PC-9 (cell line): ENCODE data around the gene PHLDB2. TPM values are rescaled to one million over a fixed set of nuclear protein-coding genes. Genes with fewer than 3 reads are reported as not detected.
"Not testable (repeated sequence)": the region's sequence is repeated elsewhere in the genome, so short reads cannot be mapped to it uniquely, and the experiment has no call there.

Source experiments
- BruUV-seq: library from RNA; stranded (reverse); fragments of 400-500 nt; replicated peaks from 2 replicates; lab custom pipeline; 2021; lab: Mats Ljungman, UMichigan
- CTCF ChIA-PET: fragments of 300-600 bp; sonication (Branson Sonifier 250); formaldehyde crosslinking; loops from one replicate; lab custom pipeline; 2022; ENCODE audit warnings: antibody characterized with exemption; lab: Charles Lee
- POLR2A ChIA-PET: fragments of 300-600 bp; sonication (Branson Sonifier 250); formaldehyde crosslinking; loops from one replicate; lab custom pipeline; 2022; ENCODE audit warnings: antibody characterized with exemption; ENCODE audit not compliant: unreplicated experiment; lab: Charles Lee
- DNase-seq, 2 experiments: peaks; one replicate each; pipeline versions ENCODE4 v3.0.0 to v3.0.0-alpha.2; 2015 to 2022; ENCODE audit warnings: mixed read lengths in 1 of 2
- H2AFZ ChIP-seq: fragments of 200-600 bp; sonication (generic); 2 replicates; pipeline ENCODE4 v1.8.1; 2017; ENCODE audit warnings: antibody characterized with exemption
- H3F3A ChIP-seq: fragments of 200-600 bp; sonication (generic); 2 replicates; pipeline ENCODE4 v1.8.1; 2017; ENCODE audit warnings: antibody characterized with exemption, mild to moderate bottlenecking, low read depth; ENCODE audit not compliant: insufficient read depth
- H3K27ac ChIP-seq: fragments of 200-600 bp; sonication (generic); 2 replicates; pipeline ENCODE4 v1.6.1; 2016; ENCODE audit warnings: mixed run types
- H3K27me3 ChIP-seq: fragments of 200-600 bp; sonication (generic); 2 replicates; pipeline ENCODE4 v1.6.1; 2016; ENCODE audit warnings: low read depth, mixed run types; ENCODE audit not compliant: insufficient read depth
- H3K36me3 ChIP-seq: fragments of 200-600 bp; sonication (generic); 2 replicates; pipeline ENCODE4 v1.6.1; 2016; ENCODE audit warnings: low read depth, mixed run types
- H3K4me1 ChIP-seq: fragments of 200-600 bp; sonication (generic); replicated peaks from 2 replicates; pipeline ENCODE4 v1.6.1; 2016; ENCODE audit warnings: mixed run types; ENCODE audit not compliant: insufficient read depth
- H3K4me2 ChIP-seq: fragments of 200-600 bp; sonication (generic); 2 replicates; pipeline ENCODE4 v1.6.1; 2017; ENCODE audit warnings: mixed run types
- H3K4me3 ChIP-seq: fragments of 200-600 bp; sonication (generic); 2 replicates; pipeline ENCODE4 v1.6.1; 2016; ENCODE audit warnings: mixed run types
- H3K79me2 ChIP-seq: fragments of 200-600 bp; sonication (generic); 2 replicates; pipeline ENCODE4 v1.6.1; 2017; ENCODE audit warnings: low read depth, mixed run types
- H3K9me2 ChIP-seq: fragments of 200-600 bp; sonication (generic); 2 replicates; pipeline ENCODE4 v1.8.1; 2017; ENCODE audit warnings: mild to moderate bottlenecking; ENCODE audit not compliant: insufficient read depth
- H3K9me3 ChIP-seq: fragments of 200-600 bp; sonication (generic); 2 replicates; pipeline ENCODE4 v1.8.1; 2016; ENCODE audit warnings: low read depth; ENCODE audit not compliant: insufficient read depth
- H4K20me1 ChIP-seq: fragments of 200-600 bp; sonication (generic); 2 replicates; pipeline ENCODE4 v1.8.1; 2017; ENCODE audit not compliant: insufficient read depth
- CTCF ChIP-seq: fragments of 200-600 bp; sonication (generic); conservative IDR thresholded peaks from 2 replicates; pipeline ENCODE4 v1.6.1; 2017; ENCODE audit warnings: mixed run types, antibody characterized with exemption, mild to moderate bottlenecking, moderate library complexity
- EZH2 ChIP-seq: fragments of 200-600 bp; sonication (generic); IDR thresholded peaks from 2 replicates; pipeline ENCODE4 v1.8.0; 2017; ENCODE audit warnings: antibody characterized with exemption, low read depth
- intact Hi-C: fragments of 100-400 bp; cut with micrococcal nuclease; formaldehyde crosslinking; loops from one replicate; pipeline ENCODE4 v1.10.0; 2022; ENCODE audit not compliant: unreplicated experiment
- total RNA-seq: library from RNA; stranded (reverse); gene quantifications from 2 replicates; pipeline ENCODE4 v1.2.3, GENCODE V29; 2021

Gene PHLDB2
- total RNA-seq, 1 experiment from 2014 or later = 42.7 TPM

- Histone ChIP-seq H3K79me2 (no peaks in the 10 kb centered on the region), H3K27me3 (no peaks in the 10 kb centered on the region), H3K9me2 (no peaks in the 10 kb centered on the region), H3F3A (no peaks in the 10 kb centered on the region; the same call in 1 of the 2 replicates), H4K20me1 (no peaks in the 10 kb centered on the region), H3K9me3 (peaks cover 6% of the 10 kb centered on the region), H3K36me3 (no peaks in the 10 kb centered on the region), H3K27ac (no peak overlapping the region), H2AFZ (no peak overlapping the region), H3K4me2 (no peak overlapping the region), H3K4me1 (peaks cover 42% of the 10 kb centered on the region), H3K4me3 (no peak overlapping the region)
- intact Hi-C loops = no loop called here
- DNase-seq = no peak
- no TSS peak for BruUV-seq
- ChIA-PET POLR2A (interaction anchor here (0.7 kb wide), 1 partner anchor 100 kb away, joined by 4 read pairs; no protein-coding TSS in a partner anchor), CTCF (interaction anchor here (0.6 kb wide), 1 partner anchor 9 kb away, joined by 3 read pairs; no protein-coding TSS in a partner anchor)
- no peak for TF ChIP-seq EZH2
- TF ChIP-seq CTCF = no peak
Observed at GRCh38 chr3:111812701-111813100, 46.4 kb upstream of the PHLDB2 start.

GRCh38 chr3:111813441-111813840, 45.6 kb upstream of the PHLDB2 start:
- no peak for DNase-seq
- Histone ChIP-seq H3K79me2 (no peaks in the 10 kb centered on the region), H3F3A (no peaks in the 10 kb centered on the region), H3K4me1 (peaks cover 35% of the 10 kb centered on the region), H3K27ac (no peak overlapping the region), H3K9me3 (peaks cover 6% of the 10 kb centered on the region), H3K4me3 (no peak overlapping the region), H3K9me2 (no peaks in the 10 kb centered on the region), H4K20me1 (no peaks in the 10 kb centered on the region), H3K27me3 (no peaks in the 10 kb centered on the region), H3K4me2 (no peak overlapping the region), H2AFZ (no peak overlapping the region), H3K36me3 (no peaks in the 10 kb centered on the region)
- intact Hi-C loops = no loop called here
- POLR2A ChIA-PET = interaction anchor here (0.7 kb wide), 1 partner anchor 101 kb away, joined by 4 read pairs; no protein-coding TSS in a partner anchor
- TF ChIP-seq CTCF = no peak
- no peak for TF ChIP-seq EZH2
- BruUV-seq = no TSS peak
- CTCF ChIA-PET = no interaction called here

- no TSS peak for BruUV-seq
- intact Hi-C loops = no loop called here
- no peaks in the 10 kb centered on the region for H3K27me3 ChIP-seq
- TF ChIP-seq CTCF (no peak), EZH2 (no peak)
- peaks cover 30% of the 10 kb centered on the region for H3K4me1 ChIP-seq
- no peaks in the 10 kb centered on the region for H3K36me3 ChIP-seq
- H3K4me3 ChIP-seq = no peak overlapping the region
- POLR2A ChIA-PET = no interaction called here
- H4K20me1 ChIP-seq = no peaks in the 10 kb centered on the region
- H3K4me2 ChIP-seq = no peak overlapping the region
- H2AFZ ChIP-seq = no peak overlapping the region
- no peaks in the 10 kb centered on the region for H3K9me2 ChIP-seq
- no peaks in the 10 kb centered on the region for H3F3A ChIP-seq
- CTCF ChIA-PET = no interaction called here
- no peak for DNase-seq
- no peak overlapping the region for H3K27ac ChIP-seq
- no peaks in the 10 kb centered on the region for H3K79me2 ChIP-seq
- peaks cover 6% of the 10 kb centered on the region for H3K9me3 ChIP-seq
Observed at GRCh38 chr3:111813979-111814378, 45.1 kb upstream of the PHLDB2 start.

GRCh38 chr3:111816771-111817170, 42.3 kb upstream of the PHLDB2 start:
- H3K4me3 ChIP-seq, DNase-seq, H3K9me2 ChIP-seq, H2AFZ ChIP-seq, BruUV-seq, H3K4me1 ChIP-seq, POLR2A ChIA-PET, H3K27ac ChIP-seq, H4K20me1 ChIP-seq, H3K4me2 ChIP-seq, H3F3A ChIP-seq, H3K79me2 ChIP-seq, intact Hi-C loops, H3K27me3 ChIP-seq, H3K36me3 ChIP-seq, CTCF ChIA-PET: not testable (repeated sequence)
- peaks cover 15% of the 10 kb centered on the region for H3K9me3 ChIP-seq
